ENCODE results near the gene CCSER2.

CCSER2 gene

DNA sequence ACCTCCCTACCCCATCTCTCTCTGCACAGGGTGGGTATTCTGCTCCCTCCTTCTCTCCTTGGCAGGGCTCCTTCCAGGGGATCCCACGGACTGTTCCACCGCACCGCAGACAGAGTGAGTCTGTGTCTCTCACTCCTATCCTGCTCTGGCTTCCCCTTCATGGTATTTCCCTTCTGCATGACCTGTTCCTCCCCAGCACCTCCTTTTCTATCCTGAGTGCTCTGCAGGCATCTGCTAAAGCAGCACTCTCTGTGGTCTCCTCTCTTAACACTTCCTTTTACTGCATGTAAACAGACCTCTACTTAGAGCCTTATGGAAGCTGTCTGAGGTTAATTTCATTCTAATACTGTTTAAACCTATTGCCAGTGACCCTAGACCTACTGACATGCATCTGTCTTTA lies 171.5 kb downstream of the CCSER2 start:
- Histone ChIP-seq H3K27me3 (ENCODE audit: control insufficient read depth, insufficient read depth, low read length) (no peaks in the 10 kb centered on the region), H3K4me1 (ENCODE audit: control insufficient read depth, insufficient read depth, low read length) (peaks cover 13% of the 10 kb centered on the region), H3K36me3 (ENCODE audit: insufficient read depth, low read length) (peaks cover 3% of the 10 kb centered on the region), H3K4me2 (ENCODE audit: low read length) (no peak overlapping the region), H3K9me3 (replicated peaks; ENCODE audit: low read length) (no peaks in the 10 kb centered on the region), H3K4me3 (ENCODE audit: low read length) (no peak overlapping the region), H3K9ac (ENCODE audit: low read depth, low read length) (no peak overlapping the region)

DNA sequence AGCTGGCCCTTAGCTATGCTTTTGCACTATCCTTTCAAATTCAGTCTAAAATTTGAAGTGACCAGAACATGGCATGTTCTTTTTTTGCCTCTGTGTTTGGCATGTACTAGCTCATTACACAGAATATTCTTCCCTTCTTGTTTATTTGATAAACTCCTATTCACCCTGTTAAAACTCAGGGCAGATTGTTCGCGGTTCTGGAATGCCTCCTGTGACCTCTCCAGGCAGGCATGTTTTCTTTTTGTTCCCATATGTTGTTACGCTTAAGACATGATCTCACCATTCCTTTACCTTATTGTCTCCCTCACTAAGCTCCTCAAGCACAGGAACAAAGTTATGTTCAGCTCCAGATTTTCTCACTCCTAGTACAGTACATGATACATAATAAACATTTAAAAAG lies 181.7 kb downstream of the CCSER2 start:
- no peak overlapping the region for H3K4me3 ChIP-seq (ENCODE audit: low read length)
- peaks cover 21% of the 10 kb centered on the region for H3K36me3 ChIP-seq (ENCODE audit: insufficient read depth, low read length)
- H3K9me3 ChIP-seq (replicated peaks; ENCODE audit: low read length) = no peaks in the 10 kb centered on the region
- peaks cover 17% of the 10 kb centered on the region for H3K4me1 ChIP-seq (ENCODE audit: control insufficient read depth, insufficient read depth, low read length)
- peak overlapping the region; percentile 4 for H3K4me2 ChIP-seq (ENCODE audit: low read length)
- no peaks in the 10 kb centered on the region for H3K27me3 ChIP-seq (ENCODE audit: control insufficient read depth, insufficient read depth, low read length)
- no peak overlapping the region for H3K9ac ChIP-seq (ENCODE audit: low read depth, low read length)

DNA sequence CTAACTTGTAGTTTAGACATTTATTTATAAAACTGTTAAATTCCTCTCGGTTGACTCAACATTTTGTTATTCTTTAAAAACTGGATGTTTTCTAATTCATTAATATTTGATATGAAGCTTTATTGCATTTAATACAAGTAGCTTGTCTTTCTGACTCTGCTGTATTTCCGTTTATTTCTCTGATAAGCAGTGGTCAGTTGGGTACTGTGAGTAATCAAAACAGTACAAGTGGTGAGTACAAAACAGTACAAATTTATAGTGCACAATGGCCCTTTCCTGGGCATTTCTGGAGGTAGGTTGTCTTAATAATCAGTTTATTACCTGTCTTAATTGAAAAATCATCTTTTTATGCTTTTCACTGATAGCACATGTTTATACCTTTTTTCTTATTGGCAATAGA lies 182.7 kb downstream of the CCSER2 start:
- Histone ChIP-seq H3K4me2 (ENCODE audit: low read length) (no peak overlapping the region), H3K36me3 (ENCODE audit: insufficient read depth, low read length) (peaks cover 22% of the 10 kb centered on the region), H3K4me1 (ENCODE audit: control insufficient read depth, insufficient read depth, low read length) (peaks cover 17% of the 10 kb centered on the region), H3K9ac (ENCODE audit: low read depth, low read length) (no peak overlapping the region), H3K27me3 (ENCODE audit: control insufficient read depth, insufficient read depth, low read length) (no peaks in the 10 kb centered on the region), H3K9me3 (replicated peaks; ENCODE audit: low read length) (no peaks in the 10 kb centered on the region), H3K4me3 (ENCODE audit: low read length) (no peak overlapping the region)

DNA sequence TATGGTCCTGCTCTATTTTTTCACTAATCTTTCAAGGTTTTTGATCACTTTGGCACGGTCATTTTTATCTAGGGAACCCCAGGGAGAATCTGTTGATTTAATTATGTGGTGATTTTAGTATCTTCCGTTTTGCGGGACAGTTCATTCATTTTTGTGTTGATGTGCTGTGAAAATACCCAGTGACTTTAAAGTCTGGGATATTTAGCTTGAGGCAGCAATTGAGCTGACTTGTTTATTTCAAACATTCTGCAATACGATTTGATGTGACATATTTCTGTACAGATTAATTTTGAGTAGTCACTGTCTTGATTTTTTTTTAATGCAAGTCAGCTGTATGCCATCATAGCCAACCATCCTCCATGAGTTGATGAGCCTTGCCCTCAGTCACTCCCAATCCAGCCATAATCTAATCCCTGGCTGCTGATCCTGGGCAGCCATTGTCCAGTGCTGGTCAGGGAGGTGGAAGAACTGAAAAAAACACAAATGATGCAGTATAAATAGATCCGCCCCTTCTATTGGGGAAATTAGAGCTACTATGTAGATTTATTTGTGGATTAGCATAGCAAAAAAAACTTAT lies 183.4 kb downstream of the CCSER2 start:
- H3K4me1 ChIP-seq (ENCODE audit: control insufficient read depth, insufficient read depth, low read length) = peaks cover 17% of the 10 kb centered on the region
- peaks cover 25% of the 10 kb centered on the region for H3K36me3 ChIP-seq (ENCODE audit: insufficient read depth, low read length)
- H3K4me2 ChIP-seq (ENCODE audit: low read length) = no peak overlapping the region
- no peak overlapping the region for H3K9ac ChIP-seq (ENCODE audit: low read depth, low read length)
- H3K4me3 ChIP-seq (ENCODE audit: low read length) = no peak overlapping the region
- no peaks in the 10 kb centered on the region for H3K9me3 ChIP-seq (replicated peaks; ENCODE audit: low read length)
- no peaks in the 10 kb centered on the region for H3K27me3 ChIP-seq (ENCODE audit: control insufficient read depth, insufficient read depth, low read length)

- H3K9ac ChIP-seq (ENCODE audit: low read depth, low read length) = no peak overlapping the region
Observed at GRCh38 chr10:84517554-84517953, 189.2 kb downstream of the CCSER2 start.

GRCh38 chr10:84519235-84519634 lies 190.8 kb downstream of the CCSER2 start:
- no peaks in the 10 kb centered on the region for H3K9me3 ChIP-seq (replicated peaks; ENCODE audit: low read length)
- H3K9ac ChIP-seq (ENCODE audit: low read depth, low read length) = no peak overlapping the region
- no peak overlapping the region for H3K4me3 ChIP-seq (ENCODE audit: low read length)
- no peaks in the 10 kb centered on the region for H3K27me3 ChIP-seq (ENCODE audit: control insufficient read depth, insufficient read depth, low read length)
- H3K36me3 ChIP-seq (ENCODE audit: insufficient read depth, low read length) = peaks cover 17% of the 10 kb centered on the region
- H3K4me2 ChIP-seq (ENCODE audit: low read length) = no peak overlapping the region
- H3K4me1 ChIP-seq (ENCODE audit: control insufficient read depth, insufficient read depth, low read length) = no peaks in the 10 kb centered on the region

More at GRCh38 chr10:84517554-84517953, 189.2 kb downstream of the CCSER2 start:
- Histone ChIP-seq H3K27me3 (ENCODE audit: control insufficient read depth, insufficient read depth, low read length) (no peaks in the 10 kb centered on the region), H3K9me3 (replicated peaks; ENCODE audit: low read length) (no peaks in the 10 kb centered on the region), H3K4me3 (ENCODE audit: low read length) (no peak overlapping the region), H3K4me1 (ENCODE audit: control insufficient read depth, insufficient read depth, low read length) (no peaks in the 10 kb centered on the region), H3K4me2 (ENCODE audit: low read length) (no peak overlapping the region), H3K36me3 (ENCODE audit: insufficient read depth, low read length) (peaks cover 28% of the 10 kb centered on the region)

DNA sequence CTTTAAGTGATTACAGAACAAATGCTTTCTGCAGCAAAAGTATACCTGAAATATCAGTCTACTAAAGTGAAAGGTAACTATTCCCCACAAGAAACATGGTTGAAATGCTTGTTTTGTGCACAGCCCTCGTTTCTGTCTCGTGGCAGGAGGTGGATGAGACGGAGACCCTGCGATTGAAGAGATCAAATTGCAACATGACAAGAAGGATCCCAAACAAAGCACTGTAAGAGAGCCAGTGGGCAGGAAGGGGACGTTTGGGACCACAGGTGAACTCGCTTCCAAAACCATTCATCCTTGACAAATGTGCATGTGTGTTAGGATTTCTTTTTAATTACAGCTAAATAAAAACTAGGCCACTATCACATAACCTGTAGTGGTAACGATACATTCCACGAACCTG lies 192.6 kb downstream of the CCSER2 start:
- no peaks in the 10 kb centered on the region for H3K27me3 ChIP-seq (ENCODE audit: control insufficient read depth, insufficient read depth, low read length)
- peaks cover 11% of the 10 kb centered on the region for H3K36me3 ChIP-seq (ENCODE audit: insufficient read depth, low read length)
- no peak overlapping the region for H3K4me2 ChIP-seq (ENCODE audit: low read length)
- H3K4me3 ChIP-seq (ENCODE audit: low read length) = no peak overlapping the region
- no peaks in the 10 kb centered on the region for H3K4me1 ChIP-seq (ENCODE audit: control insufficient read depth, insufficient read depth, low read length)
- no peaks in the 10 kb centered on the region for H3K9me3 ChIP-seq (replicated peaks; ENCODE audit: low read length)
- no peak overlapping the region for H3K9ac ChIP-seq (ENCODE audit: low read depth, low read length)

DNA sequence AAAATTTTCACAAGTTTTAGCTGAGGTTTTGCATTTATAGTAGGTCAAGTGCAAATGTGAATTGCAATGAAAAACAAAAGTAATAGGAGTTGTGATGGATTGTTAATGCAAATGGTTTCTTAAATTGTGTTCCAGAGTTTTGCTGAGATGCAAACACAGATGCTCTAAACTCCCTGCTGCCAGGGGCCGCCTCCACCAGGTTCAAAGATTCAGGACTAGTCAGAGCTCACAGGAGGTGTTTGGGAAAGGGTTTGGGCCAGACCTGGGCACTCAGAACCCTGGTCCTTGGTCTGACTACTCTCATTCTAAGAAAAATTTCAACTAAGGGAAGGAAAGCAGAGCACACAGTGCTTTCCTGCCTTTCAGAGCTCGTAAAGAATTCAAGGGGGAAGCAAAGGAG lies 193.1 kb downstream of the CCSER2 start:
- Histone ChIP-seq H3K4me2 (ENCODE audit: low read length) (no peak overlapping the region), H3K4me3 (ENCODE audit: low read length) (no peak overlapping the region)

GRCh38 chr10:84522612-84523462 lies 194.4 kb downstream of the CCSER2 start:
- Histone ChIP-seq H3K9ac (ENCODE audit: low read depth, low read length) (no peak overlapping the region), H3K36me3 (ENCODE audit: insufficient read depth, low read length) (peaks cover 1% of the 10 kb centered on the region), H3K4me1 (ENCODE audit: control insufficient read depth, insufficient read depth, low read length) (no peaks in the 10 kb centered on the region), H3K9me3 (replicated peaks; ENCODE audit: low read length) (no peaks in the 10 kb centered on the region), H3K27me3 (ENCODE audit: control insufficient read depth, insufficient read depth, low read length) (no peaks in the 10 kb centered on the region), H3K4me2 (ENCODE audit: low read length) (no peak overlapping the region), H3K4me3 (ENCODE audit: low read length) (no peak overlapping the region)

More for the DNA sequence above, 193.1 kb downstream of the CCSER2 start:
- no peaks in the 10 kb centered on the region for H3K9me3 ChIP-seq (replicated peaks; ENCODE audit: low read length)
- H3K27me3 ChIP-seq (ENCODE audit: control insufficient read depth, insufficient read depth, low read length) = no peaks in the 10 kb centered on the region
- no peaks in the 10 kb centered on the region for H3K4me1 ChIP-seq (ENCODE audit: control insufficient read depth, insufficient read depth, low read length)
- H3K9ac ChIP-seq (ENCODE audit: low read depth, low read length) = no peak overlapping the region
- peaks cover 7% of the 10 kb centered on the region for H3K36me3 ChIP-seq (ENCODE audit: insufficient read depth, low read length)

DNA sequence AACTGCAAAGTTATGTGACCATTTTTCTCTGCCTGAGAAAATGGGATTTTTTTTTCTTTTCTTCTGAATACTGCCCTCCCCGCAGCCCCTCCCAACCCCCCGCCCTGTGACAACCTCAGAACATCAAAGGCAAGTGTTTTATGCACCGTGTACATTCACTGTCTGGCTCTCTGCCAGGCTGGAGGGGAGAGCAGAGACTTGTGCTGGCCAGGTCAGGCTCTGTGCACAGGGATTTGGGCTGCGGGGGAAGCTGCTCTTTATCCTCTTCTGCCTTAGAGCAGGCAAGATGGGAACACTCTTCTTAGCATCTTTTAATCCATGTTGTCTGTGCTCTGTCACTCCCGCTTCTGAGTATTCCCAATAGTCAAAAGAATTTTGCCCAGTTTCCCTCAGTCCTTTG lies 195.1 kb downstream of the CCSER2 start:
- Histone ChIP-seq H3K4me3 (ENCODE audit: low read length) (no peak overlapping the region), H3K9me3 (replicated peaks; ENCODE audit: low read length) (no peaks in the 10 kb centered on the region), H3K9ac (ENCODE audit: low read depth, low read length) (no peak overlapping the region), H3K4me1 (ENCODE audit: control insufficient read depth, insufficient read depth, low read length) (no peaks in the 10 kb centered on the region), H3K36me3 (ENCODE audit: insufficient read depth, low read length) (no peaks in the 10 kb centered on the region), H3K4me2 (ENCODE audit: low read length) (no peak overlapping the region), H3K27me3 (ENCODE audit: control insufficient read depth, insufficient read depth, low read length) (no peaks in the 10 kb centered on the region)

- Histone ChIP-seq H3K36me3 (ENCODE audit: insufficient read depth, low read length) (no peaks in the 10 kb centered on the region), H3K4me2 (ENCODE audit: low read length) (no peak overlapping the region), H3K9ac (ENCODE audit: low read depth, low read length) (no peak overlapping the region)
Observed at GRCh38 chr10:84524435-84524834, 196.0 kb downstream of the CCSER2 start.

More at GRCh38 chr10:84524435-84524834, 196.0 kb downstream of the CCSER2 start:
- Histone ChIP-seq H3K4me1 (ENCODE audit: control insufficient read depth, insufficient read depth, low read length) (no peaks in the 10 kb centered on the region), H3K27me3 (ENCODE audit: control insufficient read depth, insufficient read depth, low read length) (no peaks in the 10 kb centered on the region), H3K4me3 (ENCODE audit: low read length) (no peak overlapping the region), H3K9me3 (replicated peaks; ENCODE audit: low read length) (no peaks in the 10 kb centered on the region)
